ENCODE results near the gene SRSF10.

The SRSF10 gene

DNA sequence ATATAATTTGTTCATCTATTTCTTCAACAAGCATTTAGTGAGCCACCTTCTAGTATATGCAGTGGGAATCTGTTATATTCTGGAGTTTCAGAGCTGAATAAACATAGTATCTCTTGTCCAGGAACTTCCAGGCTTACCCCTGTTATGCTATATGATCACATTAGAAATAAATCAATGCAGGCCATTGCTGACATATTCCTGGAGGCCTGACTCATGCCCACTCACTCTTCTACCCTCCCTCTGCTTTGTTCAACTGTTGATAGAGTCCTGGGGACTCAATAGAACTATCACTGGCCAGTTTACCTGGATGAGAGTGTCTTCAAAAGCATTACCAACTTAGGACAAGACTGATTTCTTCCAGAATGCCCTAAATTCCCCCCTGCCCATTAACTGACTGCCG is 29.3 kb upstream of the SRSF10 start (continued):
- TF ChIP-seq ZNF416 (tag by site-specific recombination; IDR thresholded peaks at IDR 0.05) (no peak), ZNF404 (tag by site-specific recombination; IDR thresholded peaks at IDR 0.05) (no peak), TRIM28 (IDR thresholded peaks at IDR 0.05; ENCODE audit: borderline replicate concordance, low read length) (no peak), ZNF324 (tag by site-specific recombination; IDR thresholded peaks at IDR 0.05) (no peak), OVOL3 (tag by site-specific recombination; IDR thresholded peaks at IDR 0.05) (no peak), PRDM1 (tag by site-specific recombination; IDR thresholded peaks at IDR 0.05) (peak; percentile 67), ZBTB17 (tag by site-specific recombination; IDR thresholded peaks at IDR 0.05) (no peak), ZXDB (tag by site-specific recombination; IDR thresholded peaks at IDR 0.05) (peak; percentile 52; the same call in 1 of the 2 replicates), ZNF366 (tag by site-specific recombination; conservative IDR thresholded peaks at IDR 0.05) (peak; percentile 63), ZNF266 (tag by site-specific recombination; IDR thresholded peaks at IDR 0.05; ENCODE audit: low read depth) (no peak), ZNF350 (tag by site-specific recombination; IDR thresholded peaks at IDR 0.05) (no peak), ZNF747 (tag by site-specific recombination; IDR thresholded peaks at IDR 0.05) (no peak), ZNF768 (tag by site-specific recombination; IDR thresholded peaks at IDR 0.05) (no peak), ZNF510 (tag by site-specific recombination; IDR thresholded peaks at IDR 0.05; ENCODE audit: insufficient replicate concordance) (no peak), ZNF664 (tag by site-specific recombination; IDR thresholded peaks at IDR 0.05) (no peak), ZNF558 (tag by site-specific recombination; IDR thresholded peaks at IDR 0.05) (0 out of 2 replicates have a peak, but pooled peaks have one; percentile 17), SP7 (tag by site-specific recombination; IDR thresholded peaks at IDR 0.05) (peak; percentile 81), ZFP37 (tag by site-specific recombination; IDR thresholded peaks at IDR 0.05) (0 out of 2 replicates have a peak, but pooled peaks have one; percentile 41), WT1 (tag by site-specific recombination; IDR thresholded peaks at IDR 0.05) (peak; percentile 66), SP2 (tag by site-specific recombination; IDR thresholded peaks at IDR 0.05) (0 out of 2 replicates have a peak, but pooled peaks have one; percentile 13), ZSCAN30 (tag by site-specific recombination; IDR thresholded peaks at IDR 0.05) (no peak), ZNF660 (tag by site-specific recombination; IDR thresholded peaks at IDR 0.05) (no peak), MEIS1 (CRISPR knock-in tag; IDR thresholded peaks at IDR 0.05; ENCODE audit: borderline replicate concordance) (peak; percentile 92), YY1 (tag by site-specific recombination; IDR thresholded peaks at IDR 0.05) (no peak), SALL2 (tag by site-specific recombination; IDR thresholded peaks at IDR 0.05; ENCODE audit: borderline replicate concordance) (no peak), ZNF37A (tag by site-specific recombination; IDR thresholded peaks at IDR 0.05) (no peak), ZNF626 (tag by site-specific recombination; IDR thresholded peaks at IDR 0.05) (no peak), BCL11A (tag by site-specific recombination; IDR thresholded peaks at IDR 0.05; ENCODE audit: low read depth) (0 out of 2 replicates have a peak, but pooled peaks have one; percentile 53), ZNF610 (tag by site-specific recombination; IDR thresholded peaks at IDR 0.05; ENCODE audit: borderline replicate concordance) (no peak), ZFP41 (tag by site-specific recombination; IDR thresholded peaks at IDR 0.05; ENCODE audit: borderline replicate concordance) (no peak)
- TF ChIP-seq, protein P1, sequence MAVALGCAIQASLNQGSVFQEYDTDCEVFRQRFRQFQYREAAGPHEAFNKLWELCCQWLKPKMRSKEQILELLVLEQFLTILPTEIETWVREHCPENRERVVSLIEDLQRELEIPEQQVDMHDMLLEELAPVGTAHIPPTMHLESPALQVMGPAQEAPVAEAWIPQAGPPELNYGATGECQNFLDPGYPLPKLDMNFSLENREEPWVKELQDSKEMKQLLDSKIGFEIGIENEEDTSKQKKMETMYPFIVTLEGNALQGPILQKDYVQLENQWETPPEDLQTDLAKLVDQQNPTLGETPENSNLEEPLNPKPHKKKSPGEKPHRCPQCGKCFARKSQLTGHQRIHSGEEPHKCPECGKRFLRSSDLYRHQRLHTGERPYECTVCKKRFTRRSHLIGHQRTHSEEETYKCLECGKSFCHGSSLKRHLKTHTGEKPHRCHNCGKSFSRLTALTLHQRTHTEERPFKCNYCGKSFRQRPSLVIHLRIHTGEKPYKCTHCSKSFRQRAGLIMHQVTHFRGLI (tag by site-specific recombination; IDR thresholded peaks at IDR 0.05), result no peak
- TF ChIP-seq, protein P2, sequence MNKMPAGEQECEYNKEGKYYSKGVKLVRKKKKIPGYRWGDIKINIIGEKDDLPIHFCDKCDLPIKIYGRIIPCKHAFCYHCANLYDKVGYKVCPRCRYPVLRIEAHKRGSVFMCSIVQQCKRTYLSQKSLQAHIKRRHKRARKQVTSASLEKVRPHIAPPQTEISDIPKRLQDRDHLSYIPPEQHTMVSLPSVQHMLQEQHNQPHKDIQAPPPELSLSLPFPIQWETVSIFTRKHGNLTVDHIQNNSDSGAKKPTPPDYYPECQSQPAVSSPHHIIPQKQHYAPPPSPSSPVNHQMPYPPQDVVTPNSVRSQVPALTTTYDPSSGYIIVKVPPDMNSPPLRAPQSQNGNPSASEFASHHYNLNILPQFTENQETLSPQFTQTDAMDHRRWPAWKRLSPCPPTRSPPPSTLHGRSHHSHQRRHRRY (tag by site-specific recombination; IDR thresholded peaks at IDR 0.05), result no peak
- TF ChIP-seq, protein P3, sequence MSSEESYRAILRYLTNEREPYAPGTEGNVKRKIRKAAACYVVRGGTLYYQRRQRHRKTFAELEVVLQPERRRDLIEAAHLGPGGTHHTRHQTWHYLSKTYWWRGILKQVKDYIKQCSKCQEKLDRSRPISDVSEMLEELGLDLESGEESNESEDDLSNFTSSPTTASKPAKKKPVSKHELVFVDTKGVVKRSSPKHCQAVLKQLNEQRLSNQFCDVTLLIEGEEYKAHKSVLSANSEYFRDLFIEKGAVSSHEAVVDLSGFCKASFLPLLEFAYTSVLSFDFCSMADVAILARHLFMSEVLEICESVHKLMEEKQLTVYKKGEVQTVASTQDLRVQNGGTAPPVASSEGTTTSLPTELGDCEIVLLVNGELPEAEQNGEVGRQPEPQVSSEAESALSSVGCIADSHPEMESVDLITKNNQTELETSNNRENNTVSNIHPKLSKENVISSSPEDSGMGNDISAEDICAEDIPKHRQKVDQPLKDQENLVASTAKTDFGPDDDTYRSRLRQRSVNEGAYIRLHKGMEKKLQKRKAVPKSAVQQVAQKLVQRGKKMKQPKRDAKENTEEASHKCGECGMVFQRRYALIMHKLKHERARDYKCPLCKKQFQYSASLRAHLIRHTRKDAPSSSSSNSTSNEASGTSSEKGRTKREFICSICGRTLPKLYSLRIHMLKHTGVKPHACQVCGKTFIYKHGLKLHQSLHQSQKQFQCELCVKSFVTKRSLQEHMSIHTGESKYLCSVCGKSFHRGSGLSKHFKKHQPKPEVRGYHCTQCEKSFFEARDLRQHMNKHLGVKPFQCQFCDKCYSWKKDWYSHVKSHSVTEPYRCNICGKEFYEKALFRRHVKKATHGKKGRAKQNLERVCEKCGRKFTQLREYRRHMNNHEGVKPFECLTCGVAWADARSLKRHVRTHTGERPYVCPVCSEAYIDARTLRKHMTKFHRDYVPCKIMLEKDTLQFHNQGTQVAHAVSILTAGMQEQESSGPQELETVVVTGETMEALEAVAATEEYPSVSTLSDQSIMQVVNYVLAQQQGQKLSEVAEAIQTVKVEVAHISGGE (tag by site-specific recombination; conservative IDR thresholded peaks at IDR 0.05; ENCODE audit: low read depth), result no peak
- TF ChIP-seq, protein P4, sequence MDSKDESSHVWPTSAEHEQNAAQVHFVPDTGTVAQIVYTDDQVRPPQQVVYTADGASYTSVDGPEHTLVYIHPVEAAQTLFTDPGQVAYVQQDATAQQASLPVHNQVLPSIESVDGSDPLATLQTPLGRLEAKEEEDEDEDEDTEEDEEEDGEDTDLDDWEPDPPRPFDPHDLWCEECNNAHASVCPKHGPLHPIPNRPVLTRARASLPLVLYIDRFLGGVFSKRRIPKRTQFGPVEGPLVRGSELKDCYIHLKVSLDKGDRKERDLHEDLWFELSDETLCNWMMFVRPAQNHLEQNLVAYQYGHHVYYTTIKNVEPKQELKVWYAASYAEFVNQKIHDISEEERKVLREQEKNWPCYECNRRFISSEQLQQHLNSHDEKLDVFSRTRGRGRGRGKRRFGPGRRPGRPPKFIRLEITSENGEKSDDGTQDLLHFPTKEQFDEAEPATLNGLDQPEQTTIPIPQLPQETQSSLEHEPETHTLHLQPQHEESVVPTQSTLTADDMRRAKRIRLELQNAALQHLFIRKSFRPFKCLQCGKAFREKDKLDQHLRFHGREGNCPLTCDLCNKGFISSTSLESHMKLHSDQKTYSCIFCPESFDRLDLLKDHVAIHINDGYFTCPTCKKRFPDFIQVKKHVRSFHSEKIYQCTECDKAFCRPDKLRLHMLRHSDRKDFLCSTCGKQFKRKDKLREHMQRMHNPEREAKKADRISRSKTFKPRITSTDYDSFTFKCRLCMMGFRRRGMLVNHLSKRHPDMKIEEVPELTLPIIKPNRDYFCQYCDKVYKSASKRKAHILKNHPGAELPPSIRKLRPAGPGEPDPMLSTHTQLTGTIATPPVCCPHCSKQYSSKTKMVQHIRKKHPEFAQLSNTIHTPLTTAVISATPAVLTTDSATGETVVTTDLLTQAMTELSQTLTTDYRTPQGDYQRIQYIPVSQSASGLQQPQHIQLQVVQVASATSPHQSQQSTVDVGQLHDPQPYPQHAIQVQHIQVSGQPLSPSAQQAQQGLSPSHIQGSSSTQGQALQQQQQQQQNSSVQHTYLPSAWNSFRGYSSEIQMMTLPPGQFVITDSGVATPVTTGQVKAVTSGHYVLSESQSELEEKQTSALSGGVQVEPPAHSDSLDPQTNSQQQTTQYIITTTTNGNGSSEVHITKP (tag by site-specific recombination; IDR thresholded peaks at IDR 0.05), result peak; percentile 22
